Activated T-cell treated with anti-CD3 and anti-CD28 coated beads for 48 hours (primary cell): ENCODE results near the gene FGF7.
"Not testable (repeated sequence)": the region's sequence is repeated elsewhere in the genome, so short reads cannot be mapped to it uniquely, and the experiment has no call there.

Source experiments
- DNase-seq: peaks from one replicate; pipeline ENCODE4 v3.0.0-alpha.2; 2020; ENCODE audit warnings: low read depth

The FGF7 gene

GRCh38 chr15:49439678-49440395 is 16.8 kb downstream of the FGF7 start:
- no peak for DNase-seq

- no peak for DNase-seq
Measured at GRCh38 chr15:49441356-49441755, 18.3 kb downstream of the FGF7 start.

GRCh38 chr15:49441816-49442215 is 18.8 kb downstream of the FGF7 start:
- no peak for DNase-seq

- no peak for DNase-seq
Measured at GRCh38 chr15:49452595-49452994, 29.6 kb downstream of the FGF7 start.

- DNase-seq, result no peak
Measured at GRCh38 chr15:49456166-49456565, 33.1 kb downstream of the FGF7 start.

- no peak for DNase-seq
Measured at GRCh38 chr15:49458145-49458544, 35.1 kb downstream of the FGF7 start.

- DNase-seq, result no peak
Measured at GRCh38 chr15:49460411-49460941, 37.4 kb downstream of the FGF7 start.

- DNase-seq, result no peak
Measured at GRCh38 chr15:49462232-49462844, 39.3 kb downstream of the FGF7 start.

- no peak for DNase-seq
Measured at GRCh38 chr15:49464522-49464921, 41.5 kb downstream of the FGF7 start.

- DNase-seq, result no peak
Measured at GRCh38 chr15:49466119-49466518, 43.1 kb downstream of the FGF7 start.

GRCh38 chr15:49467746-49468480 is 44.9 kb downstream of the FGF7 start:
- no peak for DNase-seq

GRCh38 chr15:49468481-49468839 is 45.4 kb downstream of the FGF7 start:
- no peak for DNase-seq

- DNase-seq, result peak; percentile 16
Measured at GRCh38 chr15:49471248-49471647, 48.2 kb downstream of the FGF7 start.

GRCh38 chr15:49471733-49472132 is 48.7 kb downstream of the FGF7 start:
- no peak for DNase-seq

GRCh38 chr15:49472338-49472737 is 49.3 kb downstream of the FGF7 start:
- no peak for DNase-seq

- DNase-seq, result no peak
Measured at GRCh38 chr15:49473031-49473430, 50.0 kb downstream of the FGF7 start.

GRCh38 chr15:49478021-49478420 is 55.0 kb downstream of the FGF7 start:
- DNase-seq, result not testable (repeated sequence)

GRCh38 chr15:49478982-49479381 is 55.9 kb downstream of the FGF7 start:
- DNase-seq, result not testable (repeated sequence)

- not testable (repeated sequence) for DNase-seq
Measured at GRCh38 chr15:49485401-49485800, 62.4 kb downstream of the FGF7 start.

- DNase-seq, result no peak
Measured at GRCh38 chr15:49490966-49491365, 67.9 kb downstream of the FGF7 start.

- no peak for DNase-seq
Measured at GRCh38 chr15:49492151-49492550, 69.1 kb downstream of the FGF7 start.

GRCh38 chr15:49492830-49493229 is 69.8 kb downstream of the FGF7 start:
- no peak for DNase-seq

- DNase-seq, result no peak
Measured at GRCh38 chr15:49494842-49495241, 71.8 kb downstream of the FGF7 start.
